PFSK-1 (cell line): ENCODE results near the gene ZNF268.

ENCODE experiments used
- FOXP2 ChIP-seq: optimal IDR thresholded peaks from 2 replicates; pipeline ENCODE3; 2011; ENCODE audit warnings: borderline replicate concordance, control low read depth, inconsistent platforms; ENCODE audit not compliant: insufficient read depth; ENCODE audit errors: extremely low read length, extremely low read depth
- POLR2AphosphoS5 ChIP-seq: IDR thresholded peaks from 2 replicates; pipeline ENCODE4 v1.6.1; 2012; ENCODE audit warnings: low read depth, mild to moderate bottlenecking, control low read depth, low read length, moderate library complexity
- SIN3A ChIP-seq: IDR thresholded peaks from 2 replicates; pipeline ENCODE4 v1.6.1; 2012; ENCODE audit warnings: mild to moderate bottlenecking, low read length, moderate library complexity, borderline replicate concordance; ENCODE audit not compliant: insufficient read depth
- TAF1 ChIP-seq: IDR thresholded peaks from 2 replicates; pipeline ENCODE4 v1.6.1; 2012; ENCODE audit warnings: low read length, control low read depth, borderline replicate concordance; ENCODE audit not compliant: insufficient read depth
- TF ChIP-seq, protein P1 (sequence below), 2 experiments: IDR thresholded peaks; 2 replicates each; pipeline versions ENCODE4 v1.6.1 to v1.8.0; 2011 to 2012; ENCODE audit warnings: low read depth in 2 of 2, low read length in 2 of 2, control low read depth in 1 of 2, inconsistent platforms in 1 of 2, mild to moderate bottlenecking in 1 of 2, moderate library complexity in 1 of 2; ENCODE audit not compliant: insufficient read depth in 1 of 2

Gene ZNF268

GRCh38 chr12:133165776-133166175 is 15.5 kb upstream of the ZNF268 start:
- TF ChIP-seq, protein P1, sequence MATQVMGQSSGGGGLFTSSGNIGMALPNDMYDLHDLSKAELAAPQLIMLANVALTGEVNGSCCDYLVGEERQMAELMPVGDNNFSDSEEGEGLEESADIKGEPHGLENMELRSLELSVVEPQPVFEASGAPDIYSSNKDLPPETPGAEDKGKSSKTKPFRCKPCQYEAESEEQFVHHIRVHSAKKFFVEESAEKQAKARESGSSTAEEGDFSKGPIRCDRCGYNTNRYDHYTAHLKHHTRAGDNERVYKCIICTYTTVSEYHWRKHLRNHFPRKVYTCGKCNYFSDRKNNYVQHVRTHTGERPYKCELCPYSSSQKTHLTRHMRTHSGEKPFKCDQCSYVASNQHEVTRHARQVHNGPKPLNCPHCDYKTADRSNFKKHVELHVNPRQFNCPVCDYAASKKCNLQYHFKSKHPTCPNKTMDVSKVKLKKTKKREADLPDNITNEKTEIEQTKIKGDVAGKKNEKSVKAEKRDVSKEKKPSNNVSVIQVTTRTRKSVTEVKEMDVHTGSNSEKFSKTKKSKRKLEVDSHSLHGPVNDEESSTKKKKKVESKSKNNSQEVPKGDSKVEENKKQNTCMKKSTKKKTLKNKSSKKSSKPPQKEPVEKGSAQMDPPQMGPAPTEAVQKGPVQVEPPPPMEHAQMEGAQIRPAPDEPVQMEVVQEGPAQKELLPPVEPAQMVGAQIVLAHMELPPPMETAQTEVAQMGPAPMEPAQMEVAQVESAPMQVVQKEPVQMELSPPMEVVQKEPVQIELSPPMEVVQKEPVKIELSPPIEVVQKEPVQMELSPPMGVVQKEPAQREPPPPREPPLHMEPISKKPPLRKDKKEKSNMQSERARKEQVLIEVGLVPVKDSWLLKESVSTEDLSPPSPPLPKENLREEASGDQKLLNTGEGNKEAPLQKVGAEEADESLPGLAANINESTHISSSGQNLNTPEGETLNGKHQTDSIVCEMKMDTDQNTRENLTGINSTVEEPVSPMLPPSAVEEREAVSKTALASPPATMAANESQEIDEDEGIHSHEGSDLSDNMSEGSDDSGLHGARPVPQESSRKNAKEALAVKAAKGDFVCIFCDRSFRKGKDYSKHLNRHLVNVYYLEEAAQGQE (IDR thresholded peaks at IDR 0.05; ENCODE audit: insufficient read depth in 1 of 2, low read depth in 2 of 2, low read length in 2 of 2): no peak
- TF ChIP-seq FOXP2 (no peak), TAF1 (no peak), POLR2AphosphoS5 (no peak), SIN3A (no peak)

DNA sequence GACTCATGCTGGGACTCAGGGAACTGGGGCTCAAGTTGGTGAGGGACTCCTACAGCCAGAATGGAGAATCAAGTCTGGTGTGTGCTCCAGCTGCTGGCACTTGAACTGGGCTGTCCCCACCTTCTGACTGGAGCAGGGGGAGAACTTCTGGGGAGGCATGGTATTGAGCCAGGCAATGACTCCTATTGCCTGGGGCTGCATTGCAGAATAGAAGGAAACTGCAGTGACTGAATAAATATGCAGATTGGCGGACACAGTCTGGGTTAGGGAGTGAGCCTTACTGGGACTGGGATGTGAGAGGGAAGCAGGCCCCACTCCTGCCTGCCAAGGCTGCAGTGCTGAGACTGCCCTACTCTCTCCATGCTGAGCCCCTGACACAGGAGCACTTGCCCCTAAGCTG is 8.8 kb upstream of the ZNF268 start:
- no peak for TF ChIP-seq TAF1
- TF ChIP-seq, protein P1 (IDR thresholded peaks at IDR 0.05; ENCODE audit: insufficient read depth in 1 of 2, low read depth in 2 of 2, low read length in 2 of 2): no peak
- no peak for TF ChIP-seq SIN3A
- TF ChIP-seq POLR2AphosphoS5: no peak
- no peak for TF ChIP-seq FOXP2

DNA sequence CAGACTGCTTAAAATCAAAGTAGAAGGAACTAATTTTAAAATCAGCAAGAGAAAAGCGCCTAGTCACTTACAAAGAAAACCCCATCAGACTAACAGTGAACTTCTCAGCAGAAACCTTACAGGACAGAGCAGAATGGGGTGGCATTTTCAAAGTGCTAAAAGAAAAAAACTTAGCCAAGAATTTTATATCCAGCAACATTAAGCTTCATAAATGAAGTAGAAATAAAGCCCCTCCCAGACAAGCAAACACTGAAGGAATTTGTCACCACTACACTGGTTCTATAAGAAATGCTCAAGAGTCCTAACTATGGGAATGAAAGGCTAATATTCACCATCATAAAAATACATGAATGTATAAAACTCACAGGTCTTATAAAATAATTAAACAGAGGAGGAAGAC is 6.4 kb upstream of the ZNF268 start:
- TF ChIP-seq SIN3A (no peak), FOXP2 (no peak), POLR2AphosphoS5 (no peak), TAF1 (no peak)
- TF ChIP-seq, protein P1 (IDR thresholded peaks at IDR 0.05; ENCODE audit: insufficient read depth in 1 of 2, low read depth in 2 of 2, low read length in 2 of 2): no peak

DNA sequence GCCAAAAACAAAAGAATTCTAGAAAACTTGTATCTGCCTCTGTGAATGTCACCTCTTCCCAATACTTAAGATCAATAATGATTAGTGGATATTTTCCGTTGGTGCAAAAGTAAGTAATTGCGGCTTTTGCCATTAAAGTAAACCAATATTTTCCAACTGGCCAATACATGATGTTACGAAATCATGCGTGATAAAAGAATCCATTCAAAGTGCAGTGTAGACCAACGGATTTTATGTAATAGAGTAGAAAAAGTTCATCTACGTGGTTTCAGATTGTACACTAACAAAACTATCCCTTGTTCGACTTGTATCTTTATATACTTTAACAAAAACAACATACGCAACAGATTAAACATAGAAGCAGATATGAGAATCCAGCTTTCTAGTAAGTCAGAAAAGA is 626 bp upstream of the ZNF268 start:
- TF ChIP-seq FOXP2 (no peak), SIN3A (no peak), TAF1 (no peak), POLR2AphosphoS5 (no peak)
- TF ChIP-seq, protein P1 (IDR thresholded peaks at IDR 0.05; ENCODE audit: insufficient read depth in 1 of 2, low read depth in 2 of 2, low read length in 2 of 2): no peak

GRCh38 chr12:133190176-133190575 is 8.9 kb downstream of the ZNF268 start:
- TF ChIP-seq FOXP2 (no peak), TAF1 (no peak), POLR2AphosphoS5 (no peak), SIN3A (no peak)
- TF ChIP-seq, protein P1 (IDR thresholded peaks at IDR 0.05; ENCODE audit: insufficient read depth in 1 of 2, low read depth in 2 of 2, low read length in 2 of 2): no peak
